Activated CD8-positive, alpha-beta memory T cell treated with anti-CD3 and anti-CD28 coated beads for 48 hours (primary cell): ENCODE results near the gene TRIM25.

Source experiments
- DNase-seq, 3 experiments: peaks; one replicate each; pipeline ENCODE4 v3.0.0-alpha.2; 2020; ENCODE audit warnings: low read depth in 2 of 3, low spot score in 2 of 3

Gene TRIM25

DNA sequence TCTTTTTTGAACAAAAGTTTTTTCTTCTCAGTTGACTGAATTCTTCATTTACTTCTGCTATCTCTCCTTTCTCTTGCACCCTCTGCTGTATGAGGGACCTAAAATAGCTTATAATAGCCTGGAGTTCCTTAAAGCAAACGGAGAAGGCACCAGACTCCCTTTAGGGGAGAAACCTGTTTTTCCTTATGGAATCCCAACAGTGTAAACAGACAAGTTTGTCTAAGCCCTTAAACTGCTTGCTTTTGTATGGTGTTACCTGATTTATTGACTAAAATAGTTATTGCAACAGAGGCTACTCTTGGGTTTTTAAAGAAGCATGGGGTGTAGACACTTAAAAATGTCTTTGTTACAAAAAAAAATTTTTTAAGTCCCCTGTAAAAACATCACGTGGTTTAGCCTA, 12.9 kb upstream of the TRIM25 start:
- DNase-seq = no peak

DNA sequence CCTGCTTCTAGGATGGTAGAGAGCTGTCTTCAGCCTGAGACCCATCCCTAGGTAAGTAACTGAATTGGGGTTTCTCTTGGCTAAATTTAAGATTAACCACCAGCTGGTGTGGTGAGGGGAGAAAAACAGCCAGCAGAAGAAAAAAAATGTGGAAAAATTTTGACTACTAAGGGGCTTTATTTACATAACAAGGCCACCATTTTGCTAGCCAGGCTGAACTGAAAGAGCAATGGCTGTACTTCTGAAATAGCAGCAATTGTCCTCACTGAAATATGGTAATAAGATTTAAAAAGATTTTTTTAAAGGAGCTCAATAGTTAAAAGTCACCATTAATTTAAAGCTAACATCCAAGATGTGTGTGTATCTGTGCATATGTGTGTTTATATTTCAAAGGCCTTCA, 12.4 kb upstream of the TRIM25 start:
- DNase-seq = no peak

DNA sequence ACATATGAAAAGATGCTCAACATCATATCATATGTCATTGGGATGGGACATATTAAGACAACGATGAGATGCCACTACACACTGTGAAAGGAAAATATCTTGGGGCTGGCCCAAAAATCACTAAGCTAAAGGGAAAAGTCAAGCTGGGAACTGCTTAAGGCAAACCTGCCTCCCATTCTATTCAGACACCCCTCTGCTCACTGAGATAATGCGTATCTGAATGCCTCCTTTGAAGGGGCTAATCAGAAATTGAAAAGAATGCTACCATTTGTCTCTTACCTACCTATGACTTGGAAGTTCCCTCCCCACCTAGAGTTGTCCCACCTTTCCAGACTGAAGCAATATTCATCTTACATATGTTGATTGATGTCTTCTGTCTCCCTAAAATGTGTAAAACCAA, 11.2 kb upstream of the TRIM25 start:
- DNase-seq = no peak

DNA sequence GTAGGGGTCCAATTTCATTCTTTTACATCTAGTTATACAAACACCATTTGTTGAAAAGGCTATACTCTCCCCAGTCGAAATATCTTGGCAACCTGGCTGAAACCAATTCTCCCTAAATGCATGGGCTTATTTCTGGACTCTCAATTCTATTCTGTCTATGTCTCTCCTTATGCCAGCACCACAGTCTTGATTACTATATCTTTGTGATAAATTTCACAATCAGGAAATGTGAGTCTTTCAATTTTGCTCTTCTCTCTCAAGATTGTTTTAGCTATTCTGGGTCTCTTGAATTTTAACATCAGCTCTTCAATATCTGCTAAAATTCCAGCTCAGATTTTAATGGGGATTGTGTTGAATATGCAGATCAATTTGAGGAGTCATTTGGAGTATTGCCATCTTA, 5.9 kb upstream of the TRIM25 start:
- DNase-seq = no peak

DNA sequence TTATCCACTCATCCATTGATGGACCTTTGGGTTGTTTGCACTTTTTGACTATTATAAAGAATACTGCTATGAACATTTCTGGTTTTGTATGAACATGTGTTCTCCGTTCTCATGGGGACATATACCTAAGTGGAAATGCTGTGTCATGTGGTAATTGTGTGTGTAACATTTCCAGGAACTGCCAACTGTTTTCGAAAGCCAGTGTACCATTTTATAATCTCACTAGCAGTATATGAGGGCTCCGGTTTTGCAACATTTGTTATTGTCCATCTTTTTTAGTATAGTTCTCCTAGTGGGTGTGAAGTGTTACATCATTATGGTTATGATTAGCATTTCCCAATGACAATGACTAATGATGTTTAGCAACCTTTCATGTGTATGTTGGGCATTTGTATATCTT, 5.1 kb upstream of the TRIM25 start:
- DNase-seq = no peak

DNA sequence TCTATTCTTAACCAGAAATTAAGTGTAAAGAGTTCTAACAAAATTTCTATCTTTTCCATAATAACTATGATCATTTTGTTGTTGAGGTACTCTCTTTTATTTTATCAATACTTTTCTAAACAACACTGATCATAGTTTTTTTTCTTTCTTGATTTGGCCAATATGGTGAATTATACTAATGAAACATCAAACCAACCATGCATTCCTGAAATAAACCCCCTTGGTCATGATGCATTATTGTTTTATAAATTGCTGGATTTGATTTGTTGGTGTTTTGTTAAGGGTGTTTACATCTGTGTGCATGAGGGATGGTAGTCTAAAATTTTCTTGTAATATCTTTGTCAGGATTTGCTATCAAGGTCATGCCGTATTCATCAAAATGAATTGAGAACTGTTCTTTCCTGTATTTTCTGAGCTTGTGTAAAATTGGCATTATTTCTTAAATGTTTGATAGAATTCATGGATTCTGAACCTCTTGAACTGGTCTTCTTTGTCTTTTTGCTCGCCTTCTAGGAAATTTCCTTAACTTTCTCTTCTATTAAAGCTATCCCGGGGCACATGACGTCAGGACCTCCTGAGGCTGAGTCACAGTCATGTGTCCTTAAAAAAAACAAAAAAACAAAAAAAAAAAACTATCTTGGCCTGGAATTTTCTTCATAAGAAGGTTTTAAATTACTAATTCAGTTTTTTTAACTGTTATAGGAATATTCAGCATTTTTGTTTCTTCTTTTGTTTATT, 3.9 kb upstream of the TRIM25 start:
- DNase-seq = no peak

DNA sequence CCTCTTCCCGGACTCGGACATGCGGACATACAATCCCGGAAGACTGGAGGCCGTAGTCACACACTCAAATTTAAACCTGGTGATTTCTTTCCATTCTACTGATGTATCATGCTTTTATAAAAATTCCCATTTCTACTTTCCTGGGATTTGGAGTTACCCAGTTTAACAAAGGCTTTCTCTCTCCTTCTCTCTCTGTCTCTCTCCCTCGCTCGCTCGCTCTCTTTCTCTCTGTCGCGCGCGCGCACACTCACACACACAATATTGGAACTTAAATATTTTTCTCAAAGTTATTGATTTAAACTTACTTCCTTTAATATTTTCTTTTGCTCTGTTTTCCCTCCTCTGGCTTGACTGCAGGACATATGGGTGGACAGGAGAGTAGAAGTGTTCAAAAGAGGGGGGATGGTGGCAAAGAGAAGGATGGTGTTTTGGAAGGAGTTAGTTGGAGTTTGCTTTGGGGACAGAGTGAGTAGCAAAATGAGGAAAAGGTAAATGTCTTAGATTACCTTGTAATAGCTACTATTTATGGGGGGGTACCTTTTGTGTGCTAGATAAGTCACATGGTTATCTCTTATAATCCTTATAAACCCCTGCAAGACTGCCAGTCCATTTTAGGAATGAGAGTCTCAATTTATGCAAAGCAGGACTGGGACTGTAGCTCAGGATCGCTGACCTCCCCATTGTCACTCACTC, 878 bp upstream of the TRIM25 start:
- no peak for DNase-seq

DNA sequence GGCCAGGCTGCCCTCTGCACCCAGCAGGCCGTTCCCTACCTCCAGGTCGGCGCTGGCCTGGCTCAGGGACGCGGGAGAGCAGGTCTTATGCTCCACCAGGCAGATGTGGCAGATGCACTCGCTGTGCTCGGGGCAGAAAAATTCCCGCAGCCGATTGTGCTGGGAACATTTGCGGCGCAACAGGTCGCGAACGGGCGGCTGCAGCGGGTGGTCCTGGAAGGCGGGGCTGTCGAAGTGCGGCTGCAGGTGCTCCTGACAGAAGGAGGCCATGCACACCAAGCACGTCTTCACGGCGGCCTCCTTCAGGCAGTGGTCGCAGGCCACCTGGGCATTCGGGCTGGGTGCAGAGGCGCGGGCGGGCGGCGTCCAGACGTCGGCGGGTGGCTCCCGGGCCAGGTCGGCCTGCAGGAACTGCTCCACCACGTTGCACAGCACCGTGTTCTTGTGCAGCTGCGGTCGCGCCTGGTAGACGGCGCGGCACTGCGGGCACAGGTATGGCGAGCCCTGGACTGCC, 439 bp downstream of the TRIM25 start:
- peak in 1 of 3 experiments; percentile 39 for DNase-seq

DNA sequence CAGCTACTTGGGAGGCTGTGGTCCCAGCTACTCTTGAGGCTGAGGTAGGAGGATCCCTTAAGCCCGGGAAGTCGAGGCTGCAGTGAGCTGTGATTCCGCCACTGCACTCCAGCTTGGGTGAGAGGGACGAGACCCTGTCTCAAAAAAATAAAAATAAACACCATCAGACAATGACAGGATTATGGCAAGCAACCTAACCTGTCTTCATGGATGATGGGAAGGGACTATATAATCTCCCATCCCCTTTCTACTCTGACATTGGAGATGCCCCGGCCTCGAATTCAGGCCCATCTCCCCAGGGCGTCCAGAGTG, 893 bp downstream of the TRIM25 start:
- no peak for DNase-seq

DNA sequence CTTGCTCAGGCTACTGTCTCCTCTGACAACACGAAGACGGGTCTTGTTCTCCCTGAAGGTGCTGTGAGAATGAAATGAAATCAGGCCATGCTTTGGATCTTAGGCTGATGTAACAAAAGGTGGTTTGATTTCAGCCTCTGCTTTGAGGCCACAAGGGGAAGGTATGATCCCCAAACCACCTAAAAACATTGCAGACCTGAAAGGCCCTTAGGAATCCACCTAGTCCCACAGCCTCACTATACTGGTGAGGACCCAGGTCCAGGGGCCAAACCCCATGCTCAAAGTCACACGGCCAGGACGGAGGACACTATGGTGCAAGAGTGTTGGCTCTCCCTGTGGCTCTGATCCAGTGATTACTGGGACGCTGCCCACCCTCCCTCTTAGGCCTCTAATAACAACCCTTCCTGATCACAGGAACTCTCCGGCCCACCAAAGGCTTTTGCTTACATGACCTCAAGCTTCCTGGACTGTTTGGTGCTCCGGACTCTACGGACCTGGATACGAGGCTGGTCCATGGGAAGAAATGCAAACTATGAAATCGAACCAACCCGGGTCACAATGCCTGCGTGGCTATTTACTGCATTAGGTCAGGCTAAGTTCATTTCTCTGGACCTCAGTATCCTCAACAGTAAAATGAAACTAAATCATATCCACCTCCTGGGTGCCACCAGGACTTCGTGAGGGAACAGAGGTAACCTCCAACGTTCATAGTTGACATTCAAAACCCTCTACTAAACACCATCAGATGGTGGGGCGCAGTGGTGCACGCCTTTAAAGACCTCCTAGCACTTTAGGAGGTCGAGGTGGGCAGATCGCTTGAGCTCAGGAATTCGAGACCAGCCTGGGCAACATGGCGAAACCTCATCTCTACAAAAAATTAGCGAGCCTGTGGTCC, 1.5 kb downstream of the TRIM25 start:
- DNase-seq = no peak

DNA sequence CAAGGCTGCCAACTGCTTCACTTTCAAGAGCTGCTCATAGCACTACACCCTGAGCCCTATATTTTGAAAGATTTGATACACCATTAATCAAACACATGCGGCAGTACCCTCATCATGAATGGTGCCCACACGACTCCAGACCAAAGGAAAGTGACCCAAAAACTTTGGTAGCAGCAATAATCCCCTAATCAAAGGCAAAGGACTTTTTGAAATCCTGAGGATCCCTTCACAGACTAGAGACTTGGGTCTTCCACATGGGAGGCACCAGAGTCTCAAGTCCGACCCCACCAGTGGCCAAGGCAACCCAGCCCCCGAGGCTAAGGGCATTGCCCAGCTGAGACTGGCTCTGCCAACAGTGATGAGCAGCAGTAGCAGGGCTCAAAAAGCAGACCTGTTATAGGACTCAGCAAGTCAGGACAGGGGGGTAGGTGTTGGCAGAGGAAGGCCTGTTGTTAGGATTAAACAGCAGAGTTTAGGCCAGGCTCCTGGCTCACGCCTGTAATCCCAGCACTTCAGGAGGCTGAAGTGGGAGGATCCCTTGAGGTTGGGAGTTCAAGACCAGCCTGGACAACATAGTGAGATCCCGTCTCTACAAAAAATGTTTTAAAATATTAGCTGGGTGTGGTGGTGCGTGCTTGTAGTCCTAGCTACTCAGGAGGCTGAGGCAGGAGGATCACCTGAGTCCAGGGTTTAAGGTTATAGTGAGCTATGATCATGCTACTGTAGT, 3.2 kb downstream of the TRIM25 start:
- DNase-seq = no peak

DNA sequence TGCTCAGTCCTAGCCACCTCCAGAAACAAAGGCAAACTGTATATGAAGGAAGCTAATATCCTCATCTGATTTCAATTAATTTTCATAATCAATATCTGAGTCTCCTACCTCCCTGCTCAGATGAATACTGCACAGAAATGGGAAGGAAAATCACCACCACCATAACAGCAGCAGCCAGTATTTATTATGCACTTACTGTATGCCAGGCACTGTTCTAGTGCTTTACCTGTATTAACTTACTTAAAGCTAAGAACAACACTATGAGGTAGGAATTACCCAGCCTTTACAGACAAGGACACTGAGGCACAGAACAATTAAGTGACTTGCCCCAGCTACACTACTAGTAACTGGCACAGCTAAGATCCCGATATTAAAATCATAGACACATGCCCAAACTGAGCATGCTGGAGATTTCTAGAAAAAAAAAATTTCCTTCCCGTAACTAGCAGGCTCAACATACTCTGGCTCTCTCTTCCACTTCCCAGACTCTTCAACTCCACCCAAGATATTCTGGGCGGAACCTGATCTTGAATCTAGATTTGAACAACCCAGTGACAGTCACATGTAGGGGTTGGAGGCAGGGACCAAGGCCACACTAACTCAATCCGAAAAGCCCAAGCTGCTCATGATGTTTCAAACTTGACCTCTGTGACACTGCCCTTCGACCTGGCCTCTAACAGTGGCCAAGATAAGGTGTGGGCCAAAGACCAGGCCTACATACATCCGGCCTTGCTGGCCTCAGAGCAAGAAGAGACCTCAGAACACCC, 3.9 kb downstream of the TRIM25 start:
- no peak for DNase-seq

DNA sequence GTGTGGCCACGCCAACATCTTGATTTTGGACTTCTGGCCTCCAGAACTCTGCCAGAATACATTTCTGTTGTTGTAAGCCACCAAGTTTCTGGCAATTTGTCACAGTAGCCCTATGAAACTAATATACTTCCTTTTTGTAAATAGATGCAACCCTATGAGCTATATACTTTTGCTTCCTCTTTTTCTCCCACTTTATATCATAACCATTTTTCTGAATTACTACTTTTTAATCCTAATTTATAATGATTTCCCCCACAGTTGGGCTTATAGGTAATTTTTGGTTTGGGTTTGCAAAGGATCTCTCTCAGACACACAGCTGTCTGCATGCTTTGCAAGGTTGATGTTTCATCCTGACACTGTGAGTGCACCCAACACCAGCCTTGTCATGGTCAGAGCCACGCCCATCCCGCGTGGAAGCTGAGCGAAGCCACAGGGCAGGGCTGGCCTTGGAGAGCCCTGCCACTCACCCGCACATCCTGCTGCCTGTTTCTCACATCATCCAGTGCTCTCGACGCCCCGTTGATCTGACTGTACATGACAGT, 5.8 kb downstream of the TRIM25 start:
- no peak for DNase-seq

DNA sequence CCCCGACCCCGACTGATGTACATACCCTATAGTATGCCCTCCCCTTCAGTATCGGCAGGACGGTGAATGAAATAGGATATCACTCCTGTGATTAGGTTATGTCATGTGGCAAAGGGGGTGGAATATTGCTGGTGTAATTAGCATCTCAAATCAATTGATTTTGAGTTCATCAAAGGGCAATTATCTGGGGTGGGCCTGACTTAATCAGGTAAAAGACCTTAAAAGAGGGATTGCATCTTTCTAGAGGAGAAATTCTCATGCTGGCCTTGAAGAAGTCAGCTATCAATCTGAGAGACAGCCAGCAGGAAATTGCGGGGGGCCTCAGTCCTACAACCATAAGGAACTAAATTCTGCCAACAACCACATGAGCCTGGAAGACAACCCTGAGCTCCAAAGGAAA, 10.3 kb downstream of the TRIM25 start:
- DNase-seq = no peak

DNA sequence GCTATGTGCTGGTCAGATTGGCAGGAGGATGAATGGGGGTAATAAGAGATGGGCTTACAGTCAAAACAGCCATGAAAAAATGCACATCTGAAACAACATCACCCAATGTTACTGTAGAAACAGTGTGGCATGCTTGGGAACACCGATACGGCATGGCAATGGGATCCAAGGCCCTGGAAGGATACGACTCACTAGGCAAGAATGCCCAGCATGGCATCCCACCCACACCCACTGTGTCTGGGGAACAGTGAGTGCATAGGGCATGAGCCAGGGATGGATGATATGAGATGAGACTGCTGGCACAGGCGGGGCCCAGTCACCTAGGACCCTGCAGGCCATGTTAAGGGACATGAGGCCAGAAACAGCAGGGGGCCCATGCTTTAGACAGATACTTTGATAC, 11.5 kb downstream of the TRIM25 start:
- DNase-seq = no peak

DNA sequence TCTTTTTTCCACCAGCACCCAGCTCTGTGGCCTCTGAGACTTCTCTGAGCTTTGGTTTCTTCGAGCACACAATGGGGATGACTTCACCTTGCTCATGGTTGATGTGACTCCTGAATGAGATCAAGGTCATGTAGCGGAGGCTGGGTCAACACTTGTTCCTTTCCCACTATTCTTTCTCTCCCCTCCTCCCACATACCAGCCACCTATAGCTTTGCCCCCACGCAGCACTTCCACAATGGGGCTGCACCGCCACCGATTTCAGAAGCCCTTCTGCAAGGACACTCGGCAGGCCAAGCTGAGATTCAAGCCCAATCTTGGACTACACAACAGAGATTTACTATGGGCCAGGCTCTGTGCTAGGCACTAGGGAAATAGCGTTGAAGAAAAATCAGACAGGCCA, 14.4 kb downstream of the TRIM25 start:
- DNase-seq = no peak

DNA sequence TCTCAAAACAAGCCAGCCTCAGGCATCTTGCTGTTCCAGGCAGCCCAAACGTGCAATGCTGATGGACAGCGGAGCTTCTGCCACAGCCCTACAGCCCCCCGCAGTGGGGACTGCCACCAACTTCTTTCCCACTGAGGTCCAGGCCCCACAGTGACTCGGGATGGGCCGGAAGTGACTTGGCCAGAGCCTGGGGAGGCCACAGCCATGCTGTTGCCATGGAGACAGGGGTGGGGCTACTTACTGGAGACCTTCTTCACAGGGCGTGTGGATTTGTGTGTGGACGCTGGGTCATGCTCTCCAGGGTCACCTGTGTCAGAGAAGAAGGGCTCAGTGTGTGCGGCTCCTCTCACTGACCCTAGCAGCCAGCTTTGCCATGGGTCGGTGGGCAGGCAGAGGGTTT, 15.0 kb downstream of the TRIM25 start:
- DNase-seq = no peak

DNA sequence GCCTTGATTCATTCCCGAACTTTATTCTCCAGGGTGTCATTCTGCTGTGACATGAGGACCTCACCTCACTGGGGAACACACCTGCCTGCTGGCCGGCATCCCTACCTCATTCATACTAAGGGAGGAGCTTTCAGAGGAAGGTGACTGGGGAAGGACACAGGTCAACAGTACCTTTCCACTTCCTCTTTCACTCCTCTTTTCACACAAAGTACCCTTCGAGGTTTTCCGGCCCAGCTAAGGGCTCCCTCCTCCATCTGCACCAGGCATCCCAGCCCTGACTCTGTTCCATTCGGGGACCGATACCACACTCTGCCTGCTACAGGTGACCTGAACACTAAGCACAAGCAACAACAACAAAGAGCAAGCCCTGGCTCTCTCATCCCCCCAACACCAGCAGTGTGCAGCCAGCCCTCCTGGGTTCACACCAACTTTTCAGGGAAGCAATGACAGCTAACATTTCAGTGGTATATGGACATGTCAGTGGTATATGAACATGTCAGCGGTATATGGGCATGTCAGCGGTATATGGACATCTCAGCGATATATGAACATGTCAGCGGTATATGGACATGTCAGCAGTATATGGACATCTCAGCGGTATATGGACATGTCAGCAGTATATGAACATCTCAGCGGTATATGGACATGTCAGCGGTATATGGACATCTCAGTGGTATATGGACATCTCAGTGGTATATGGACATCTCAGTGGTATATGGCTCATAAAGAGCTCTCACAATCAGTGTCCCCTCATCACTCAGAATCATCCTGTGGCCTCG, 16.0 kb downstream of the TRIM25 start:
- no peak for DNase-seq

DNA sequence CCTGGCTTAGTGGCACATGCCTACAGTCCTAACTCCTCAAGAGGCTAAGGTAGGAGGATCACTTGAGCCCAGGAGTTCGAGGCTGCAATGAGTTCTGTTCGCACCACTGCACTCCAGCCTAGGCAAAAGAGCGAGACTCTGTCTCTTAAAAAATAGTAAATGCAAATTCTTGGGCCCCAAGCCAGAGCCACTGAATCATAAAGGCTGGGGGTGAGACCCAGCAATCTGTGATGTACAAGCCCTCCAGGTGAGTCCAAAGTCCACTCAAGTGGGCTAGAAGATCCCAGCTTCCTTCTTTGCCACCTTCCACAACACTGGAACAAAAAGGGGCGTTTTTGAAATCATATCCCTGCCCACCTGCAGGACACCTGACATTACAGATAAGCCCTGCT, 16.9 kb downstream of the TRIM25 start:
- DNase-seq = no peak
